Inflammatory macrophage treated with lipopolysaccharide for 4 hours (primary cell): ENCODE results near the gene ATG16L2.
"Not testable (repeated sequence)": the region's sequence is repeated elsewhere in the genome, so short reads cannot be mapped to it uniquely, and the experiment has no call there.

ENCODE experiments used
- DNase-seq: peaks from one replicate; pipeline ENCODE4 v3.0.0-alpha.2; 2020

The ATG16L2 gene

GRCh38 chr11:72850832-72851231, 36.6 kb downstream of the ATG16L2 start:
- no peak for DNase-seq

DNA sequence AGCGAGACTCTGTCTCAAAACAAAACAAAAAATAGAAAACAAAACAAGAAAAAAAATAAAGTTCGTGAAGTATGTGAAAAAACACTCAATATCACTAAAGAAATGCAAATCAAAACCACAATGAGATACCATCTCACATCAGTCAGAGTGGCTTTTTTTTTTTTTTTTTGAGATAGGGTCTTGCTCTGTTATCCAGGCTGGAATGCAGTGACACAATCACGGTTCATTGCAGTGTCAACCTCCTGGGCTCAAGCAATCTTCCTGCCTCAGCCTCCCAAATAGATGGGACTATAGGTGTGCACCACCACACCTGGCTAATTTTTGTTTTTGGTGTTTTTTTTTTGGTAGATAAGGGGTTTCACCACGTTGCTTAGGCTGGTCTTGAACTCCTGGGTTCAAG, 37.5 kb downstream of the ATG16L2 start:
- DNase-seq: no peak

GRCh38 chr11:72856065-72856464, 41.9 kb downstream of the ATG16L2 start:
- peak; percentile 7 for DNase-seq

DNA sequence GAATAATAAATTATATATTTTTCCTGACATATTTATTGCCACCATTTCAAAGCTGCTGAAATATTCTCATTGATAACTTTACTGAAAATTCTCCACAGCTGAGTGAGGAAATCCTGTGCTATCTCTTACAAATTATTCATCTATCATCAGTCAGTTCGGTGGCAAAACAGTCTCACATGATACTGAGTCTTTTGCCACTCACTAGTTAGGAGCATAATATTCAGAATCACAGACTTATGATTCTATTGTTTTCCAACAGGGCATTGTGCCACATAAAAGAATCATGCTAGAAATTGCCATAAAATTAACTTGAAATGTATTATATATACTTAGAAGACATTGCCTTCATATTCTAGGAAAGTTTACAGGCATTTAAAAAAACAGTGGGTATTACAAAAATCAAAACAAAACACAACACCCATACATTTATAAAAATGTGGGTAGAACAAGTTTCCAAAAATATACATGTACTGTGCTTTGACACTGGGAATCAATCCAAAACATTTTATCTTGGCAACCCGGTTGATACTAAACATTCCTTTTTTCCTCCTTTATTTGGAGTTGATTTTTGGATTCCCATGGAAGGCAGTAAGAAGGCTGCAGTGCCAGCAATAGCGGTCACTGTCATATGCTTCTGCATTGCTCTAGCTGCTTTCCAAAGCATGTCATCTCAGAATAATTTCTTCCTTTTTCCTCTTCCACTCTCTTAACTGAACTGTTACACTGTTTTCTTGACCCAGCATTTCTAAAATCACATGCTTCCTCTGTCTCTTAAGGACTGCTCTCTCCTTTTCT, 42.5 kb downstream of the ATG16L2 start:
- DNase-seq: peak; percentile 56

DNA sequence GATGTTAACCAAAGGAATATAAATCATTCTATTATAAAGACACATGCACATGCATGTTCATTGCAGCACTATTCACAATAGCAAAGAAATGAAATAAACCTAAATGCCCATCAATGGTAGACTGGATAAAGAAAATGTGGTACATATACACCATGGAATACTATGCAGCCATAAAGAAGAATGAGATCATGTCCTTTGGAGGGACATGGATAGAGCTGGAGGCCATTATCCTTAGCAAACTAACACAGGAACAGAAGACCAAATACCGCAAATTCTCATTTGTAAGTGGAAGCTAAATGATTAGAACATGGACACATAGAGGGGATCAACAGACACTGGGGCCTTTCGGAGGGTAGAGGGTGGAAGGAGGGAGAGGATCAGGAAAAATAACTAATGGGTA, 44.1 kb downstream of the ATG16L2 start:
- DNase-seq: not testable (repeated sequence)

DNA sequence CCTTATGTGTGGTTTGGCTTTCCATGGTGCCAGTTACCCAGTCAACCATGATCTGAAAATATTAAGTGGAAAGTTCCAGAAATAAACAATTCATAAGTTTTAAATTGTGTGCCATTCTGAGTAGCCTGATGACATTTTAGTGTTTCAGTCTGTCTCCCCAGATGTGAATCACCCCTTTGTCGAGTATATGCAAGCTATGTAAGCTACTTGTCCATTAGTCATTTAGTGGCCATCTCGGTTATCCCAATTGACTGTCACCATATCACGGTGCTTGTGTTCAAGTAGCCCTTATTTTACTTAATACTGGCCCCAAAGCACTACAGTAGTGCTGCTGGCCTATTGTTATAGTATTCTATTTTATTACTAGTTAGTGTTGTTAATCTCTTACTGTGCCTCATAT, 44.9 kb downstream of the ATG16L2 start:
- DNase-seq: peak; percentile 44

- DNase-seq: no peak
Measured at GRCh38 chr11:72860010-72860409, 45.8 kb downstream of the ATG16L2 start.

GRCh38 chr11:72860592-72860991, 46.4 kb downstream of the ATG16L2 start:
- DNase-seq: peak; percentile 6

DNA sequence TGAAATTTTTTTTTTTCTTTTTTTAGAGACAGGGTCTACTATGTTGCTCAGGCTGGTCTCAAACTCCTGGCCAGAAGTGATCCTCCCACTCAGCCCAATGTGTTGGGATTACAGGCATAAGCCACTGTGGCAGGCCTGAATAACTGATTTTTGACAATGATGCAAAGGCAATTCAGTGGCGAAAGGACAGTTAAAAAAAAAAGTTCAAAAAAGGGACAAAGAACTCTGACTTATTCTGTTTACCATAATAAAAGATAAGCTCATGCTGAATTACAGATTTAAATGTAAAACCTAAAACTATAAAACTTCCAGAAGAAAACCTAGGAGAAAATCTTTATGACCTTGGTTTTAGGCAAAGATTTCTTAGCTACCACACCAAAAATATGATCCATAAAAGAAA, 48.9 kb downstream of the ATG16L2 start:
- no peak for DNase-seq

- no peak for DNase-seq
Measured at GRCh38 chr11:72863916-72864315, 49.7 kb downstream of the ATG16L2 start.

DNA sequence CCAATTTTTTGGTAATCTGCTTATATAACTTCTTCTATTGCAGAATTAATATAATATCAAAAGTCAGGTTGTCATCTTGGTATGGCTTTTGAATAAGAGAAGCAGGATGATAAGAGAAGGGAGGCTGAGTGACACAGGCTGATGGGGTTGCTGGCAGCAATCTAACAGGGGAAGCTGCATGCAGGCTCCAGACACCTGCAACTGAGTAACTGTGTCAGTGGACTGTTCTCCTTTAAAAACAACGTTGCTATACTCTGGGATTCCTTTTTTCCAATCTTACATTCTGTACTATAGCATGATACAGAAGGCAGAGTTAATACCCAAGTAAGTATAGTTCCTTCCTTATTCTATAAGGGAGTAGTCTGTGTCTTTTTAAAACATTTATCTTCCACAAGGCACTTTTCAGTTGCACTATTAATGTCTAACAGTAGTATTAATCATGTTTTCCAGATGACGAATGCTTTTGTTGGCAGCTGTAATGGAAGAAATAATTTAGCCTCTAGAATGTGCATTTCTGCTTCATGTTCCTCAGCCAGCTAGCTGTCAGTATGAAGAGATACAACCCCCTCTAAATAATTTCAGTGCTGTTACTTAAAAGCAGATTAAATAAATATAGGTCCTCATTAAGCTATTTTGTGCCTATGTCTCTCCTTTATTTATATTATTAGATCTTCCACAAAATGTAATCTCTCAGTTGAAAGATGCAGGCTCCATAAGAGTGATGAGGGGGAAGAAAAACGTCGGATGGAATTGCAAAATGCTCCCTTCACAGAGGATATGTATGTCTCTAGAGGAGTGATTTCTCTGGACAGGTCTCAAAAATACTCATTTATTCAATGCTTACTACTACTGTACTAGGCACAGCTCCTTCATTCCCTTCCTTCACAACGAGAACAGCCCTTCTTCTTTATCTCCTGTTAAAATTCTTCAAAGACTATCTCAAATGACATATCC, 50.8 kb downstream of the ATG16L2 start:
- no peak for DNase-seq

GRCh38 chr11:72867970-72868369, 53.8 kb downstream of the ATG16L2 start:
- DNase-seq: no peak

GRCh38 chr11:72869831-72870230, 55.6 kb downstream of the ATG16L2 start:
- DNase-seq: no peak

DNA sequence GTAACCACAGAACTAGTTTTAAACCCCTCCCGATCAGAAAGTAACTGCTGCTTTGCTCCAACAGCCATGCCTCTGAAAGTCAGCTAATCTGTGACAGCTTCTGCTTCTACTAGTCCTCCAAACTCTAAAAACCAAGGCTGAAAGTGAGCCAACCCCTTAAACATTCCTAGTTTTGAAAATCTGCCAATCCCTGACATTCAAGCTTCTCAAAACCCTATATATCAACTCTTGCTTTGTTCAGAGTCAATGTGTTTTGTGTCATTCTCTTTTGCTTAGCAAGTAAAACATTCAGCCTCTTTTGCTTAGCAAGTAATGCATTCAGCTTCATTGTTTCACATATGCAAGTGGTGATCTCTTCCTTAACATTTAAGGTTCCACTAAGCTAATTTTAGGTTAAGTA, 56.9 kb downstream of the ATG16L2 start:
- no peak for DNase-seq

DNA sequence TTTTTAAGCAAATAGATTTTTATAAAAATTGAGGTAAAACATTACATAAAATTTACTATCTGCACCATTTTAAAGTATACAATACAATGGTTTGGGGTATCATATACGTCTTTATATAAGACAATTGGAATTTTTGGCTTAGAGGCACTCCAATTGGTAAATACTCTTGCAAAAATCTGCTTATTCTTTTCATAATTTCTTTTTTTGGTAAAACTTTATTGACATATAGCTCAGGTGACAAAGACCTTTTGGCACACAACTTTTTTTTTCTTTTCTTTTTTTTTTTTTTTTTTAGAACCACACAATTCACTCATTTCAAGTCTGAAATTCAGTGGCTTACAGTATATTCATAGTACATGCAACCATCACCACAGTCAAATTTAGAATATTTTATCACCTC, 57.8 kb downstream of the ATG16L2 start:
- no peak for DNase-seq

DNA sequence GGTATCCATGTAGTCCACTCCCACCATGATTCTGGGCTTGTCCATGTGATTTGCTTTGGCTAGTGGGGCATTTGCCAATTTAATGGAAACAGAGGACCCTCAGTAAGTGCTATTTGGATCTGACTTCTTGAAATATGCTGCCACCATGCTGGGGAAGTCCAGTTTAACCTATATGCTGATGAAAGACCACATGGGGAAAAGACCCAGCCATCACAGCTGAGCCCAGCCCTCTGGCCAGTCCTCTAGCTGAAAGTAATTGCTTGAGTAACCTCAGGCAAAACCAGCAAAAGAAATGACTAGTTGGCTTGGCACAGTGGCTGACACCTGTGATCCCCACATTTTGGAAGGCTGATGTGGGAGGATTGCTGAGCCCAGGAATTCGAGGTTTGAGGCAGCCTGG, 61.5 kb downstream of the ATG16L2 start:
- no peak for DNase-seq

DNA sequence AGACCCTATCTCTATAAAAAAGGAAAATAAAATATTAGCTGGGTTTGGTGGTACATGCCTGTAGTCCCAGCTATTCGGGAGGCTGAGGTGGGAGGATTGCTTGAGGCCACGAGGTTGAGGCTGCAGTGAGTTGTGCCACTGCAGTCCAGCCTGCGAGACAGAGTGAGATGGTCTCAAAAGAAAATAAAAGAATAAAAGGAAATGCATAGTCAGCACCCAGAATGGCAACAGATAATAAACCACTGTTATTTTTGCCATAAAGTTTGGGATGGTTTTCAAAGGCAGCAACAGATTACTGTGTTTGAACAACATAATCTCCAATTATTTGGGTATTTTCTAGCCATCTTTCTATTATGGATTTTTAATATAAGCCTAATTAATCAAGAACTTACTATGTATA, 61.9 kb downstream of the ATG16L2 start:
- DNase-seq: no peak
